Measurements from ENCODE around the gene CMSS1.
"Not testable (repeated sequence)": the region's sequence is repeated elsewhere in the genome, so short reads cannot be mapped to it uniquely, and the experiment has no call there.

The CMSS1 gene

GRCh38 chr3:100096286-100096685 is 278.6 kb downstream of the CMSS1 start:
- DNase-seq, result not testable (repeated sequence)

DNA sequence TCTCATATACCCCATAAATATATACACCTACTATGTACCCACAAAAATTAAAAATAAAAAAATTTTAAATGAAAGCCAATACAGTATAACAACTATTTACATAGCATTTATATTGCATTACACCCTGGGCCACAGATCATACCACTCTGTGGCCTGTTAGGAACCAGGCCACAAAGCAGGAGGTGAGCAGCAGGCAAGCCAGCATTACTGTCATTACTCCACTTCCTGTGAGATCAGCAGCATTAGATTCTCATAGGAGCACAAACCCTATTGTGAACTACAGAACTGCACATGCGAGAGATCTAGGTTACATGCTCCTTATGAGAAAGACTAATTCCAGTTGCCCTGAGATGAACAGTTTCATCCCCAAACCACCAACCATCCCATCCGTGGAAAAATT is 279.2 kb downstream of the CMSS1 start:
- DNase-seq, result no peak

- no peak for DNase-seq
Measured at GRCh38 chr3:100097919-100098783, 280.5 kb downstream of the CMSS1 start.

- no peak for DNase-seq
Measured at GRCh38 chr3:100098784-100099070, 281.1 kb downstream of the CMSS1 start.

GRCh38 chr3:100099621-100100020 is 282.0 kb downstream of the CMSS1 start:
- DNase-seq, result no peak

DNA sequence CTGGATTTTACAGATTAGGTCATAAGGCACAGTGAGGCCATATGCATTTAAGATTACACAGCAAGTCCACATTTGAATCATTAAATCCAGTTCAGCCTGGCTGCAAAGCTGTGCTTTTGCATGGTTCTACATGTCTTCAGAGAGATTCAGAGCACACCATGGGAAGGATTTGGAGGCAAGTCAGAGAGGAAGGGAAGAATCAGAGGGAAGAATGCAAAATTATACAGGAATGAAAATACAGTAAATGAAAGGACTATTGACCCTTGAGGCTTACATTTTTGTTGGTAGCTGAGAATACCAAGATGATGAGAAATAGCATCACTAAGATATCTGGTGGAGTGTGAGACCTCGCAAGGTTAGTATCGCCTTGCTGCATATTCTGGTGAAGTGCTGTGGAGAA is 282.8 kb downstream of the CMSS1 start:
- DNase-seq, result no peak

DNA sequence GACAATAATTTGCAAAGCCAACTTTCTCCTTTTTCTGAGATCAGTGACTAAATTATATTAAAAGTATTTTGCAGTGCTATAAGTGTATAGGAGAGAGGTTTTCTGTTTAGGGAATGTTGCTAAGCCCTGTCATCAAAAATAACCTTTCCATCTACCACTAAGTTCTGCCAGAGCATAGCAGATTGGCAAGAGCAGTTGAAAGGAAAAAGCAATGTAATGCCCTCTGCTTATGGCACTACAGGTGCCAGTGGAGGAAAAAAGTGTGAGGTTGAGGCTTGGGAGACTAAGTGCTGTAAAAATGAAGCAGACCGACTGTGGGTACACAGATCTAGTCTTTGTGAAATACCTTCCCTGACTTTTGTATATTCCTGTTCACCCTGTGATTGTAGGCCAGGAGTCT is 285.1 kb downstream of the CMSS1 start:
- no peak for DNase-seq

DNA sequence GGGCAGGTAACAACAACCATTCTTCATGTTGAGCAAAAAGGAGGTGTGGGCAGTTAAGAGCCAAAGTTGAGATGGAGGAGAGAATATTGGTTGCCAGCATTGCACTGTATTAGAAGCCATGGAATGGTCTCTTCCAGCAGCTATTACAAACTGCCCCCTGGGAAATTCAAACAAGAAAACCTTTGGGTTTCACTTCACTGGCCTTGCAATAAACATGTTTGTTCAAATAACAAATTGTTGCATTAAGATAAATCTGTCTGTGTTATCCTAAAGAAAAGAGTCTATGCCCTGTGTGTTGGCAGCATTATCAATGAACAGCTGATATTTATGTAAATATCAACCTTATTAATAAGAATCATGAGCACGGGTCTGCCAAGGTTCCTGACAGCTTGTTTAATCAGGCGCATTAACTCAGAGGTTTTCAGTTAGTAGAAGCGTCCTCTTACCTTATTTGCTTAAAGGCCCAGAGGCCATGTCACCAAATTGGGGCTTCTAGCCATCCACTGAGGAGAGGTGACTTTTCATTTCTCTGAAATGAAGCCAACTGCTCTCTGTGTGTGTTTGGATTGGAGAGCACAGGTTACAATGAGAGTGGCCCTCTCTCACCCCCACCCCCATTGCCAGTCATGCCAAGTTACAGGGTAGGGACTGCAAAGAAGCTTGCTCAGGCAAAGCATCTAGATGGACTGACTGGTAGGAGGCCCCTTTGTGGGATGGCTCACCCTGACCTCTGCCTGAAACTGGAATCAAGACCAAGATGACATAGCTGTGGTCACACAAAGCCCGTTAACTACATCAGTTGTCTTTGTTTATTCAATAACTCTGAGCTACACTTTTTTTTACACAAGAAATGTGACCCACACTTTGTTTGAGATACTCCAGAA is 286.1 kb downstream of the CMSS1 start:
- peak; percentile 28 for DNase-seq

DNA sequence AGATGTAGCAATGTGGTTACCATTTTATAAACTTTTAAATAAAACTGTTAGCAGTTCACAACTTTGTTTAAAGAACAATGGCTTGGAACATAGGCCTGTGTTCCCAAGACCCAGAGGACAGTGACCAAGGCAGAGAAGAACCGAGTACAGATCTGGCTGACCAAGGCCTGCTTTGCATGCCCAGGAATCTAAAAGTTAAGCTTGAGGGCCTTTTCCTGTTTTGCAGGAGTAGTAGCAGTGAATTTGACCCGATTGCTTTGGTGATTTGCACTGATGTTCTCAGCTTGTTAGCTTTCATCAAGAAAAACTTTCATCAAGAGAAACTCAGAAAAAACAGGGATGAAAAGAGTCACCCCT is 286.8 kb downstream of the CMSS1 start:
- DNase-seq, result no peak

GRCh38 chr3:100104817-100105413 is 287.3 kb downstream of the CMSS1 start:
- no peak for DNase-seq

DNA sequence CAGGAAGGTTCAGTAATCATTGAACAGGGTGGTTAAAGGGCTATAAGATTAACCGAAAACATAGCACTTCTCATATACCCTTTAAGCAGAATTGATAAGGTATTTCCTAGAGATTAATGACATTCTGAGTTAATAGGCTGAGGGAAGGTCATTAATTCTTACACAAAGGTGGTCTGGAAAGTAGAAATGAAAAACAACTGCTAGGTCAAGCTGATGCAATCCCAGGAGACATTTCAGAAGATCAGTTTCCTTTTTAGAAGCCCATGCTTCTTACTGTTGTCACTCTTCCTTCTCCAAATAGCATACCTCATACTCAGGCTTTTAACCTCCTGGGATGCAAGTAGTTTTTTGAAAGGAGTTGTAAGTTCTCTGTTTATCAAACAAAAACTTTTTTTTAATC is 287.8 kb downstream of the CMSS1 start:
- no peak for DNase-seq

DNA sequence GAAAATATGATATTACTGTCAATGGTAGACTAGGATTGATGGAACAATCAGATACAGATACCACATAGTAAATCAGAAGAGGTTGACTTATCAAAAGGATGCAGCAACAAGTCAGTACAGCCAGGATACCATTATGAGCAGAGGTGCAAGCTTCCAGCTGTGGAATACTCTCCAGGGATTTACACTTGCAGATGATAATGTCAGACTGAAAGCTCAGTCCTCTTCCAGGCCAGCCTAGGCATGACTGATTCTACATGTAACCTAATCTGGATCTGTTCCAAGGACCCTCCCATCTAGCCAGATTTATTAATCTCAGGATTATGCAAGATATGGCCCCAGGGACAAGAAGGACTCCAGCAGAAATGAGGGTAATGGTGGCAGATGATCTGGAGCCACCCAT is 288.4 kb downstream of the CMSS1 start:
- DNase-seq, result peak; percentile 46

DNA sequence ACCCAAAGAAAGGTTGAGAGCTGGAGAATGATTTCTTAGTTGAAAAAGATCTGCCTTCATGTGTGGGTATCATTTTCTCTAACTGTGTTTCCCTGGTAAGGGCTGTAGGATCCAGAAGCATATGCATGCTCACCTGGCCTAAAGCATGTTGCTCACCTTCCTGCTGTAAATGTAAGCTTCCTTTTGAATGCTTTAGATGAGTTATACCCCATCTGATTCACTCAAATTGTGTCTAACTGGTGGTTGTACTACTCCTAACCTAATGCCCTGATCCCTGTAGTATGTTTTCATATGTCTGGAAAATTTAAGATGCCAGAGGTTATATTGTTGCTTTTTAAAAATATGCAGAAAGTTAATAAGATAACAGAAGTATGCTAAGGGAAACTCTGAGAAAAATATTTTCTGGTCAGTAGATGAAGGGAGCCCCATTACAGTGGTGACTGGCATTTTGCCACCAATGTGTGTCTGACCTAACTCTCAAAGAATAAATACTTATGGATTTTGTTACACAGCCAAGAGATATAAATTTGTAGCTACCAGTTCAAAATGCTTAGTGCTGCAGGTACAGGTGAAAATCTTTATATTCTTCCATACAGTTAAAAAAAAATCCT is 289.0 kb downstream of the CMSS1 start:
- DNase-seq, result no peak

DNA sequence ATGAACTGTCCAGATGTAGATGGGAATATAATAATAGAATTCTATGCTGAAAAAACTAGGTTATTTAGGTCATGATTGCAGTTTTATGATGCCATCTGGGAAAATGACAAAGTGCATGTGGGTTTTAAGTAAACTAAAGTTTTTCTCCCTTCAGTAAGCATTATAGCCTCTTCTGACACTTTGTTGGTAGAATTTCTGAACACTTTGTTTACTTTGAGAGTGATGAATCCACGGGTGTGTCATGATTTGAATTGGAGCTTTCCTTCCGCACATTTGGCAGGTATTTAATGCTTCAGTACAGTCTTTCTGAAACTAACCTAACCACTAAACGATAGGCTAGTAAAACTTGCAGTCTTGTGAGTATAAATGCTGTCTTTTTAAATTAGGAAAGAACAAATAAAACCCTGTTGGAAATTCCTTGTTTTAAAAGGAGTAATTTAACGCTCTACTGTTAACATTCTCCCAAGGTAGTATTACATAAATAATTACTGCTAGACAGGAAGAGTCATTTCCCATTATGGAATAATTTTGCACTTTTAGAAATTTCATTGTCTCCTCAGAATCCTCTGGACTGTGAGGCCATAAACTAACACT is 289.7 kb downstream of the CMSS1 start:
- no peak for DNase-seq

DNA sequence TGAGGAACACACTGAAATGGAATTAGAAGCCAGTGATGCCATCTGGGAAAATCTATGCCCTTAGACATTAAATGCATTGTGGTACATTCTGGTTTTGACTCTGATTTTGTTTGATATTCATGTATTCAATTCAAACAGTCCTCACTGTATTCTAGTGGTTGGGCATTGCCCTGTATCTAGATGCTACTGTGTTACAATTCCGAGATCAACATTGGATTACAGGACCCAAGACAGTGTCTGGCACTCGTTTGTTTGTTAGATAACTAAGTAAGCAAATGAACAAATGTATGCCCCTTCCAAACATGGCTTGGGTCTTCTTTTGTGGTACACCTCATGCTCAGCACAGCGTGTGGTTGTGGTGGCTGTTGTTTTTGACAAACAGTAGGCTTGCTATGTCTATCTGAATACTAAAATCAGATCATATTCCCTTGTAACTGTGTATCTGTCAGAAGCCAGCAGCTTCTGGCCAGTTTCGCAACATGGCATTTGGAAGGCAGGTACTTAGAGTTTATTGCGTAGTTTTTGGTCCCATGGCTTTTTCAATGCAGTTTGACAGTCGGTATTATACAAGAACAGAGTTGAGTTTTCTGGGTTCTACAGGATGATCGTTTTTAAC is 290.9 kb downstream of the CMSS1 start:
- DNase-seq, result no peak

DNA sequence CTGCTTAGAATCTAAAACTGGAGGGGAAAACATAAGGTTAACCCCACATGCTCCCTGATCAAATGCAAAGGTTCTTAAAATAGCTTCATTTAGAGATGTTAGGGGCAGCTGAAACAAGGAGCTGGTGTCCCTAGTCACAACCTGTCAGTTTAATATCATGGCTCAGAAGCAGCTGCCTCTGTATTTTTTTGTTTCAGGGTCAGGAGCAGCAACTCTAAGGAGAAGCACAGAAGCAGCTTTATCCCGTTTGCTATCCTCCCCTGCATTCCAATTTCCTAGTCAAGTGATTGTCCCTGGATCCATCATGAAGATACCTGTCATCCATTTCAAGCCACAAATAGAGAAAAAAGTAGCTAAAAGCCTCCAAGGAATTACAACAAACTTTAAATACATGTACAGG is 292.5 kb downstream of the CMSS1 start:
- DNase-seq, result no peak

DNA sequence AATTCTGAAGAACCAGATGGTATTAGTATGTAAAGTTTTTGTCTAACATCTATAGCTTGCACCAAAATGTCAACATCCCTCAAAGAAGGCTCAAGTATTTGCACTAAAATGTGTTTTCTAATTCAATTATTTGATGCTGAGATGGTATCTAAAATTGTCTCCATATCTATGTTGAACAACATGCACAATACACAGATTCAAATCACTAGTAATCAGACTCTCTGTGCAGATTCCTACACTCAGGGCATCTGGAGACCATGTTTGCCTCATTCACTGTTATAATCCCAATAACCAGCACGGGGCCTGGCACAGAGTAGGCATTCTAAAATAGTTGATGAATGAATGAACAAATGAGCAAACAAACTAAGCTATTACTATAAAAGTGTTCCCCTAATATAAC is 294.1 kb downstream of the CMSS1 start:
- no peak for DNase-seq

- no peak for DNase-seq
Measured at GRCh38 chr3:100113723-100114412, 296.2 kb downstream of the CMSS1 start.

DNA sequence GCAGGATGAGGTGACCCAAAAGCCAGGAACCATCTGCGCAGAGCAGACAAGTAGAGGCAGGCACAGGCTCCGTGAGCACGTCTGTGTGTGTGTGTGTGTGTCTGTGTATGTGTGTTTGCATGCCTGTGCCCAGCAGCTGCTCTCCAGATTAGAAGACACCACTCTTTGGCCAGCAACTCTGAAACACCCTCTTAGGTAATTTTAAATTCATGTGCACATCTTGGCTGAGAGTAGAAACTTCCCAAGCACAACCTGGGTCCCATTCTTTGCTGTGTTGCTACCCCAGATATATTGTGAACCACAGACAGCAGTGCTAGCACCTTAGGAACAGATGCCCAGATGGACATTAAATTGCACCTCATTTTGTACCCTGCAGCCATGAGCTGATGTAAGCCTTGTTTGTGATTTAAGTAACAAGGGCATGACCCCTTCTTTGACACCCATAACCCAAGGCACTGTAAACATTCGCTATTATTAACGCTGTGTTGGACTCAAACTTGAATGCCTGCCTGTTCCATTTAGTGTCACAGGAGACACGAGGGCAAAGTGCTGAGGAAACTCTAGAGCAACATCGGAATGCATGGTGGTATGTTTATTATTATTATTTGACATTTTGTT is 296.9 kb downstream of the CMSS1 start, which contains the start of gene FILIP1L:
TSS of gene FILIP1L (minus strand) at position 89 of the 618 bp plus-strand sequence.
- no peak for DNase-seq

- DNase-seq, result no peak
Measured at GRCh38 chr3:100117093-100117492, 299.4 kb downstream of the CMSS1 start.

DNA sequence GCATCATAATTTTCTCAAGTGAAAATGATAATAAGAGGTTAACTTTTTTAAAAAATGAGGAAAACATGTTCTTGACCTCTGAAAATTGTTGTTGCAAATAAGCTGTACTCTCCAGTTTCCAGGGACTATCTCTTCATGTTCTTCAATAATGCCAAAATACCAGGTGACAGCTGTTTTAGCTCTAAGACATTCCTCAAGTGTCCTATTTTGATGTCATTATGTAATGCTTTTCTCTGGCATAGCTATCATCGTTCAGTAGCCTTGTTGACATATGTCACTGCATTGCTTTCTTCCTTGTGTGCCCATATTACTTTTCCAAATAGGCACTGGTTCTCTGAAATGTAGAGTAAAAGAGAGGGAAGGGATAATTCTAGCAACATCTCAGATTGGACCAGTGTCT is 302.4 kb downstream of the CMSS1 start:
- DNase-seq, result no peak
